ENCODE results near the gene SAMM50.
A peak's percentile ranks its signal among the peaks of the same experiment; 100 is the strongest.

The SAMM50 gene

GRCh38 chr22:43923631-43924464, 31.4 kb upstream of the SAMM50 start, which contains the start of gene PNPLA3:
Gene PNPLA3 (plus strand): TSS chr22:43923805. CDS start chr22:43923912, 107 bp downstream.
- no peaks in the 10 kb centered on the region; the same call in 1 of the 2 replicates for H3K27me3 ChIP-seq (ENCODE audit: insufficient read depth, low read length)
- H3K4me1 ChIP-seq (ENCODE audit: insufficient read depth, low read length), result peaks cover 27% of the 10 kb centered on the region
- H3K36me3 ChIP-seq (ENCODE audit: insufficient read depth, low read length), result peaks cover 27% of the 10 kb centered on the region
- peak within 1 kb of the TSS; percentile 77 for H3K9ac ChIP-seq (ENCODE audit: low read depth, low read length)
- under 1% methylated on average over 96 of the region's 100 CpGs for WGBS
- peak within 1 kb of the TSS; percentile 88 for H3K27ac ChIP-seq (ENCODE audit: low read depth, low read length)
- H3K9me3 ChIP-seq (ENCODE audit: insufficient read depth, low read depth, low read length), result no peaks in the 10 kb centered on the region
- peak within 1 kb of the TSS; percentile 77 for H3K4me3 ChIP-seq (ENCODE audit: low read length)

GRCh38 chr22:43924877-43925276, 30.4 kb upstream of the SAMM50 start:
- Histone ChIP-seq H3K4me3 (ENCODE audit: low read length) (peak overlapping the region; percentile 77), H3K9me3 (ENCODE audit: insufficient read depth, low read depth, low read length) (no peaks in the 10 kb centered on the region), H3K27me3 (ENCODE audit: insufficient read depth, low read length) (no peaks in the 10 kb centered on the region), H3K9ac (ENCODE audit: low read depth, low read length) (peak overlapping the region; percentile 77; the same call in 1 of the 2 replicates), H3K27ac (ENCODE audit: low read depth, low read length) (peak overlapping the region; percentile 62), H3K4me1 (ENCODE audit: insufficient read depth, low read length) (peaks cover 27% of the 10 kb centered on the region), H3K36me3 (ENCODE audit: insufficient read depth, low read length) (peaks cover 31% of the 10 kb centered on the region)
- WGBS, result 35% methylated on average over 7 of the region's 7 CpGs

GRCh38 chr22:43925433-43926348, 29.6 kb upstream of the SAMM50 start:
- Histone ChIP-seq H3K4me1 (ENCODE audit: insufficient read depth, low read length) (peaks cover 27% of the 10 kb centered on the region), H3K4me3 (ENCODE audit: low read length) (peak overlapping the region; percentile 77), H3K36me3 (ENCODE audit: insufficient read depth, low read length) (peaks cover 39% of the 10 kb centered on the region), H3K9me3 (ENCODE audit: insufficient read depth, low read depth, low read length) (no peaks in the 10 kb centered on the region), H3K9ac (ENCODE audit: low read depth, low read length) (peak overlapping the region; percentile 77; the same call in 1 of the 2 replicates), H3K27ac (ENCODE audit: low read depth, low read length) (peak overlapping the region; percentile 62; the same call in 1 of the 2 replicates), H3K27me3 (ENCODE audit: insufficient read depth, low read length) (no peaks in the 10 kb centered on the region)
- WGBS, result 41% methylated on average over 6 of the region's 6 CpGs

- Histone ChIP-seq H3K9ac (ENCODE audit: low read depth, low read length) (no peak overlapping the region), H3K9me3 (ENCODE audit: insufficient read depth, low read depth, low read length) (no peaks in the 10 kb centered on the region), H3K36me3 (ENCODE audit: insufficient read depth, low read length) (peaks cover 44% of the 10 kb centered on the region), H3K4me3 (ENCODE audit: low read length) (no peak overlapping the region), H3K4me1 (ENCODE audit: insufficient read depth, low read length) (peaks cover 27% of the 10 kb centered on the region), H3K27me3 (ENCODE audit: insufficient read depth, low read length) (no peaks in the 10 kb centered on the region), H3K27ac (ENCODE audit: low read depth, low read length) (no peak overlapping the region)
- 96% methylated on average over 1 of the region's 1 CpG for WGBS
Observed at GRCh38 chr22:43926349-43926710, 28.9 kb upstream of the SAMM50 start.

GRCh38 chr22:43928468-43928867, 26.8 kb upstream of the SAMM50 start:
- Histone ChIP-seq H3K4me3 (ENCODE audit: low read length) (no peak overlapping the region), H3K27ac (ENCODE audit: low read depth, low read length) (no peak overlapping the region), H3K36me3 (ENCODE audit: insufficient read depth, low read length) (peaks cover 66% of the 10 kb centered on the region), H3K4me1 (ENCODE audit: insufficient read depth, low read length) (peaks cover 14% of the 10 kb centered on the region; the same call in 1 of the 2 replicates), H3K27me3 (ENCODE audit: insufficient read depth, low read length) (no peaks in the 10 kb centered on the region), H3K9me3 (ENCODE audit: insufficient read depth, low read depth, low read length) (no peaks in the 10 kb centered on the region), H3K9ac (ENCODE audit: low read depth, low read length) (no peak overlapping the region)
- WGBS, result 97% methylated on average over 5 of the region's 5 CpGs

- Histone ChIP-seq H3K9ac (ENCODE audit: low read depth, low read length) (no peak overlapping the region), H3K36me3 (ENCODE audit: insufficient read depth, low read length) (peaks cover 70% of the 10 kb centered on the region), H3K4me3 (ENCODE audit: low read length) (no peak overlapping the region), H3K27me3 (ENCODE audit: insufficient read depth, low read length) (no peaks in the 10 kb centered on the region), H3K27ac (ENCODE audit: low read depth, low read length) (no peak overlapping the region), H3K4me1 (ENCODE audit: insufficient read depth, low read length) (peaks cover 14% of the 10 kb centered on the region; the same call in 1 of the 2 replicates), H3K9me3 (ENCODE audit: insufficient read depth, low read depth, low read length) (no peaks in the 10 kb centered on the region)
- 98% methylated on average over 6 of the region's 6 CpGs for WGBS
Observed at GRCh38 chr22:43928908-43929307, 26.3 kb upstream of the SAMM50 start.

- Histone ChIP-seq H3K4me3 (ENCODE audit: low read length) (no peak overlapping the region), H3K27ac (ENCODE audit: low read depth, low read length) (no peak overlapping the region), H3K4me1 (ENCODE audit: insufficient read depth, low read length) (no peaks in the 10 kb centered on the region), H3K27me3 (ENCODE audit: insufficient read depth, low read length) (no peaks in the 10 kb centered on the region), H3K9me3 (ENCODE audit: insufficient read depth, low read depth, low read length) (no peaks in the 10 kb centered on the region), H3K36me3 (ENCODE audit: insufficient read depth, low read length) (peaks cover 91% of the 10 kb centered on the region), H3K9ac (ENCODE audit: low read depth, low read length) (no peak overlapping the region)
- WGBS, result 84% methylated on average over 4 of the region's 4 CpGs
Observed at GRCh38 chr22:43931771-43932170, 23.5 kb upstream of the SAMM50 start.

GRCh38 chr22:43941449-43941848, 13.8 kb upstream of the SAMM50 start:
- Histone ChIP-seq H3K9ac (ENCODE audit: low read depth, low read length) (no peak overlapping the region), H3K4me3 (ENCODE audit: low read length) (no peak overlapping the region), H3K36me3 (ENCODE audit: insufficient read depth, low read length) (peaks cover 90% of the 10 kb centered on the region), H3K27ac (ENCODE audit: low read depth, low read length) (no peak overlapping the region), H3K4me1 (ENCODE audit: insufficient read depth, low read length) (no peaks in the 10 kb centered on the region), H3K9me3 (ENCODE audit: insufficient read depth, low read depth, low read length) (no peaks in the 10 kb centered on the region), H3K27me3 (ENCODE audit: insufficient read depth, low read length) (no peaks in the 10 kb centered on the region)
- 89% methylated on average over 6 of the region's 6 CpGs for WGBS

- Histone ChIP-seq H3K4me1 (ENCODE audit: insufficient read depth, low read length) (no peaks in the 10 kb centered on the region), H3K9ac (ENCODE audit: low read depth, low read length) (no peak overlapping the region), H3K27ac (ENCODE audit: low read depth, low read length) (no peak overlapping the region), H3K36me3 (ENCODE audit: insufficient read depth, low read length) (peaks cover 69% of the 10 kb centered on the region), H3K9me3 (ENCODE audit: insufficient read depth, low read depth, low read length) (no peaks in the 10 kb centered on the region), H3K27me3 (ENCODE audit: insufficient read depth, low read length) (no peaks in the 10 kb centered on the region), H3K4me3 (ENCODE audit: low read length) (no peak overlapping the region)
- WGBS, result 96% methylated on average over 20 of the region's 20 CpGs
Observed at GRCh38 chr22:43944670-43945430, 10.4 kb upstream of the SAMM50 start.

GRCh38 chr22:43945632-43946383, 9.4 kb upstream of the SAMM50 start:
- Histone ChIP-seq H3K9me3 (ENCODE audit: insufficient read depth, low read depth, low read length) (no peaks in the 10 kb centered on the region), H3K27me3 (ENCODE audit: insufficient read depth, low read length) (no peaks in the 10 kb centered on the region), H3K4me1 (ENCODE audit: insufficient read depth, low read length) (no peaks in the 10 kb centered on the region), H3K36me3 (ENCODE audit: insufficient read depth, low read length) (peaks cover 61% of the 10 kb centered on the region), H3K27ac (ENCODE audit: low read depth, low read length) (no peak overlapping the region), H3K9ac (ENCODE audit: low read depth, low read length) (no peak overlapping the region), H3K4me3 (ENCODE audit: low read length) (no peak overlapping the region)
- WGBS, result 71% methylated on average over 12 of the region's 12 CpGs

Measured in HUES64 (cell line).